Psoas muscle (tissue), 8 donors: ENCODE measurements around the gene DDX3X. TPM values are rescaled to one million over a fixed set of nuclear protein-coding genes. Genes with fewer than 3 reads are reported as not detected.
A peak's percentile ranks its signal among the peaks of the same experiment; 100 is the strongest.
"Not testable (repeated sequence)": the region's sequence is repeated elsewhere in the genome, so short reads cannot be mapped to it uniquely, and the experiment has no call there.

Source experiments
- ATAC-seq, 4 donors: fragments of 200-7000 bp; cut with Tn5 transposase; one replicate each; pipeline ENCODE4 v1.9.1; 2020; ENCODE audit warnings: moderate library complexity in 3 of 4, mild to moderate bottlenecking in 2 of 4
- DNase-seq, 2 donors: peaks; one replicate each; pipeline ENCODE4 v3.0.0-alpha.2; 2020
- H3K27ac ChIP-seq: fragments of 200-600 bp; one replicate; pipeline ENCODE4 v1.8.0; 2022
- H3K27me3 ChIP-seq, 3 donors: fragments of 200-600 bp in 1 of 3; one replicate each; pipeline versions ENCODE4 v1.6.1 to v1.8.0; 2013 to 2022; ENCODE audit warnings: low read length in 2 of 3, mild to moderate bottlenecking in 2 of 3, moderate library complexity in 1 of 3; ENCODE audit not compliant: insufficient read depth in 3 of 3
- H3K36me3 ChIP-seq, 2 donors: fragments of 200-600 bp in 1 of 2; one replicate each; pipeline versions ENCODE4 v1.6.1 to v1.8.0; 2013 to 2022; ENCODE audit warnings: low read depth in 1 of 2, mild to moderate bottlenecking in 1 of 2, moderate library complexity in 1 of 2; ENCODE audit not compliant: insufficient read depth in 1 of 2
- H3K4me1 ChIP-seq: fragments of 200-600 bp; one replicate; pipeline ENCODE4 v1.8.0; 2022
- H3K4me3 ChIP-seq: fragments of 200-600 bp; one replicate; pipeline ENCODE4 v1.8.0; 2022; ENCODE audit warnings: mild to moderate bottlenecking
- H3K9me3 ChIP-seq: fragments of 200-600 bp; one replicate; pipeline ENCODE4 v1.8.0; 2022
- WGBS, 3 donors: extraction: QIAGEN DNeasy Blood & Tissue Kit; methylation state at CpG; one replicate each; pipeline versions ENCODE4 v1.1.6 to v1.1.7; 2013; 5-methylcytosine and 5-hydroxymethylcytosine counted together
- intact Hi-C, 2 donors: fragments of 100-400 bp; cut with DNase I; formaldehyde crosslinking; loops; one replicate each; pipeline versions ENCODE4 v1.11.0 to v1.14.2; 2022
- polyA plus RNA-seq, 3 donors: library from polyadenylated mRNA; stranded (reverse); fragments of 200-250 nt; gene quantifications; one replicate each; pipeline ENCODE4 v1.2.3, GENCODE V29; 2013
- total RNA-seq, 4 donors: library from RNA; stranded (reverse); fragmentation: NEBNext Ultra II Directional in 2 of 4; extraction: Animal tissue kit (Norgen Biotek cat#: 25700) in 2 of 4; gene quantifications; one replicate each; pipeline versions ENCODE4 v1.2.1 to v1.2.4, GENCODE V29; 2021 to 2023
- TF ChIP-seq, protein P1 (sequence below): fragments of 200-600 bp; IDR thresholded peaks from one replicate; pipeline ENCODE4 v1.8.0; 2022; ENCODE audit warnings: antibody characterized with exemption
- donor health status: healthy with polysubstance abuse.
- donor health status: DM: no; HTN: no; CAD: no; lungs with moderate emphysema.
- donor health status: Bipolar disorder and iron deficiency.
- donor health status: healthy.
- donor health status: DM: yes; HTN: yes; CAD: no.
- donor health status: DM: no; HTN: no; CAD: no.
- donor health status: DM: no; HTN: no; CAD: no.
- donor health status: DM: yes; HTN: yes; CAD: no.

Gene DDX3X
- total and polyA plus RNA-seq, 7 donors, result 83.1 to 408 (median 256) TPM

DNA sequence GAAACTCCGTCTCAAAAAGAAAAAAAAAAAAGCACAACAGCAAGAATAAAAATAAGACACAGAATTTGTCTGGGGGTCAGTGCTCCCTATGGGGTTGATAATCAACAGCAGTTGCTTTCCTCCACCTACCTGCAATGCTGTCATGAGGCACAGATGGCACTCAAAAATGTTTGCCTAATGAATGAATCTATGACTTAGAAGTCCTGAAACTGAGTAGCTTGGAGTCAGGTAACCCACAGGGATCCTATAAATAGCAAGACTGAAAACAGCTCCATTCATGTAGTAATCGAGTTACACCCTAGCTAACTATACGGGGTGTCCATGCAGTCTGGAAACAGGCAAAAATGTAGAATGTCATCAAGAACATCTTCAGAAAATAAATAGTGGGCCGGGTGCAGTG lies 19.8 kb upstream of the DDX3X start:
- intact Hi-C loops, result no loop called here
- H3K4me3 ChIP-seq, result no peak overlapping the region
- peak overlapping the region; percentile 58 for H3K27ac ChIP-seq
- no peaks in the 10 kb centered on the region for H3K27me3 ChIP-seq
- H3K36me3 ChIP-seq, result no peaks in the 10 kb centered on the region
- 27 to 41% (median 39%) methylated on average over 4 of the region's 4 CpGs for WGBS, 3 donors
- TF ChIP-seq, protein P1, sequence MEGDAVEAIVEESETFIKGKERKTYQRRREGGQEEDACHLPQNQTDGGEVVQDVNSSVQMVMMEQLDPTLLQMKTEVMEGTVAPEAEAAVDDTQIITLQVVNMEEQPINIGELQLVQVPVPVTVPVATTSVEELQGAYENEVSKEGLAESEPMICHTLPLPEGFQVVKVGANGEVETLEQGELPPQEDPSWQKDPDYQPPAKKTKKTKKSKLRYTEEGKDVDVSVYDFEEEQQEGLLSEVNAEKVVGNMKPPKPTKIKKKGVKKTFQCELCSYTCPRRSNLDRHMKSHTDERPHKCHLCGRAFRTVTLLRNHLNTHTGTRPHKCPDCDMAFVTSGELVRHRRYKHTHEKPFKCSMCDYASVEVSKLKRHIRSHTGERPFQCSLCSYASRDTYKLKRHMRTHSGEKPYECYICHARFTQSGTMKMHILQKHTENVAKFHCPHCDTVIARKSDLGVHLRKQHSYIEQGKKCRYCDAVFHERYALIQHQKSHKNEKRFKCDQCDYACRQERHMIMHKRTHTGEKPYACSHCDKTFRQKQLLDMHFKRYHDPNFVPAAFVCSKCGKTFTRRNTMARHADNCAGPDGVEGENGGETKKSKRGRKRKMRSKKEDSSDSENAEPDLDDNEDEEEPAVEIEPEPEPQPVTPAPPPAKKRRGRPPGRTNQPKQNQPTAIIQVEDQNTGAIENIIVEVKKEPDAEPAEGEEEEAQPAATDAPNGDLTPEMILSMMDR, result no peak
- ATAC-seq, result peak; percentile 65 to 85 (median 78)
- DNase-seq, result no peak
- no peaks in the 10 kb centered on the region for H3K9me3 ChIP-seq
- H3K4me1 ChIP-seq, result no peaks in the 10 kb centered on the region

DNA sequence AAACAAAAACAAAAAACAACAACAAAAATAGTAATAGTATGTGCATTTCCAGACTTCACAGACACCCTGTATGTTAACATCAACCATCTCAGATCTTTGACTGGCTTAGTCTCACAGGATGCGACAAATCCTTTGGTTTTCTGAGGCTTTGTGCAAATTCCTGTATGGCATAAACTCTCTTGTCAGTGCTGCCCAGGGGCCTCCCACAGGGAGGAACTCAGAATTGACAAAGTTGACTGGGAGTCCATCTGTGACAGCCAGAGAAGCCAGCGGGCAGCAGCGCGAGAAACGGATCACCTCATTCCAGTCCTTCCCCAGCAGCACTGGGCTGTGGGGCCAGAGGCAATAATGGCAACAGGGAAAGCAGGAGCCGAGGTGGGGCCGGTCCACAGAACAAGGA lies 19.1 kb upstream of the DDX3X start:
- H3K27me3 ChIP-seq, result no peaks in the 10 kb centered on the region
- ATAC-seq, result peak in 1 of 4 donors; percentile 24
- 81 to 93% (median 83%) methylated on average over 7 of the region's 7 CpGs for WGBS, 3 donors
- H3K9me3 ChIP-seq, result no peaks in the 10 kb centered on the region
- TF ChIP-seq, protein P1, result no peak
- H3K36me3 ChIP-seq, result no peaks in the 10 kb centered on the region
- H3K27ac ChIP-seq, result peak overlapping the region; percentile 50
- intact Hi-C loops, result no loop called here
- H3K4me3 ChIP-seq, result no peak overlapping the region
- H3K4me1 ChIP-seq, result peaks cover under 1% of the 10 kb centered on the region
- no peak for DNase-seq

- H3K36me3 ChIP-seq, ATAC-seq, H3K27ac ChIP-seq, H3K4me1 ChIP-seq, H3K4me3 ChIP-seq, DNase-seq, H3K27me3 ChIP-seq, H3K9me3 ChIP-seq, intact Hi-C loops: not testable (repeated sequence)
- WGBS, 3 donors, result 59 to 67% (median 61%) methylated on average over 2 of the region's 2 CpGs
Observed at GRCh38 chrX:41316266-41316665, 17.7 kb upstream of the DDX3X start.

DNA sequence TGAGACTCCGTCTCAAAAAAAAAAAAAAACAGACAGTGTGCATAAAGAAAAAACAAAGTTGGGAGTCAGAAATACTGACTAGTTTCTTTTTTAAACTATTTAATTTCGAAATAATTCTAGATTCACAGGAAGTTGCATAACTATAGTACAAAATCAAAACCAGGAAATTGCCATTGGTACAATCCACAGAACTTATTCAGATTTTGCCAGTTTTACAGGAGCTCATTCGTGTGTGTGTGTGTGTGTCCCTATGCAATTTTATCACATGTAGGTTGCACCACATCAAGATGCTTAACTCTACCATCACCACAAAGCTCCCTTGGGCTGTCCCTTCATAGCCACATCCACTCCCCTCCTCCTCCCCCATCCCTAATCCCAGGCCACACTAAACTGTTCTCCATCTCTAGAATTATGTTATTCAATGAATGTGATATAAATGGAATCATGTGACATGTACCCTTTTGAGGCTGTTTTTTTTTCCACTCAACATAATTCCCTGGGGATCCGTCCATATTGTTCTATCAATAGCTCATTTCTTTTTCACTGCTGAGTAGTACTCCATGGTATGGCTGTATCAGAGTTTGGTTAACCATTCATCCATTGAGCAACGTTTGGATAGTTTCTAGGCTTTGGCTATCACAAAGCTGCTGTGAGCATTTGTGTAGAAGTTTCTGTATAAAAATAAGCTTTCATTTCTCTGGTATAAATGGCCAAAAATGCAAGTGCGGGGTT lies 16.3 kb upstream of the DDX3X start:
- H3K4me3 ChIP-seq, result no peak overlapping the region
- no peak for ATAC-seq
- DNase-seq, result no peak
- no peaks in the 10 kb centered on the region for H3K36me3 ChIP-seq
- no peak overlapping the region for H3K27ac ChIP-seq
- H3K27me3 ChIP-seq, result no peaks in the 10 kb centered on the region
- intact Hi-C loops, result no loop called here
- TF ChIP-seq, protein P1, result no peak
- no peaks in the 10 kb centered on the region for H3K9me3 ChIP-seq
- WGBS, 3 donors, result 85 to 91% (median 89%) methylated on average over 6 of the region's 6 CpGs
- H3K4me1 ChIP-seq, result peaks cover 5% of the 10 kb centered on the region

GRCh38 chrX:41320393-41320792 lies 13.6 kb upstream of the DDX3X start:
- intact Hi-C loops, result no loop called here
- H3K27me3 ChIP-seq, result no peaks in the 10 kb centered on the region
- H3K36me3 ChIP-seq, result no peaks in the 10 kb centered on the region
- peaks cover 5% of the 10 kb centered on the region for H3K4me1 ChIP-seq
- no peak overlapping the region for H3K27ac ChIP-seq
- TF ChIP-seq, protein P1, result no peak
- ATAC-seq (peak; percentile 63 to 89 (median 80)), DNase-seq (no peak)
- H3K9me3 ChIP-seq, result no peaks in the 10 kb centered on the region
- no peak overlapping the region for H3K4me3 ChIP-seq
- WGBS, 3 donors, result 42 to 54% (median 50%) methylated on average over 5 of the region's 5 CpGs
